NT2/D1 (cell line): ENCODE results near the gene LDLRAD4.
A peak's percentile ranks its signal among the peaks of the same experiment; 100 is the strongest.

Source experiments
- DNase-seq: peaks from one replicate; pipeline ENCODE4 v3.0.0-alpha.2; 2011; ENCODE audit warnings: low read depth, low spot score
- H3K27me3 ChIP-seq: 2 replicates; pipeline ENCODE4 v1.6.0; 2011; ENCODE audit warnings: mild to moderate bottlenecking; ENCODE audit not compliant: insufficient read length, insufficient read depth
- H3K36me3 ChIP-seq: 2 replicates; pipeline ENCODE4 v1.6.1; 2011; ENCODE audit warnings: mild to moderate bottlenecking, low read length, mixed read lengths; ENCODE audit not compliant: insufficient read depth, insufficient read length
- H3K4me1 ChIP-seq: 2 replicates; pipeline ENCODE4 v1.5.1; 2011; ENCODE audit not compliant: insufficient read depth, insufficient read length
- H3K4me3 ChIP-seq: 2 replicates; pipeline ENCODE4 v1.5.1; 2011; ENCODE audit warnings: low read depth; ENCODE audit not compliant: insufficient read length
- H3K9ac ChIP-seq: 2 replicates; pipeline ENCODE4 v1.6.0; 2011; ENCODE audit warnings: low read depth; ENCODE audit not compliant: insufficient read length
- H3K9me3 ChIP-seq: 2 replicates; pipeline ENCODE4 v1.5.1; 2011; ENCODE audit warnings: mild to moderate bottlenecking, low read length; ENCODE audit not compliant: insufficient read depth
- SUZ12 ChIP-seq: IDR thresholded peaks from 2 replicates; pipeline ENCODE4 v1.6.1; 2011; ENCODE audit not compliant: insufficient read length, insufficient read depth; ENCODE audit errors: extremely low read depth
- YY1 ChIP-seq: IDR thresholded peaks from 2 replicates; pipeline ENCODE4 v1.6.1; 2011; ENCODE audit not compliant: insufficient read length, insufficient read depth
- ZNF274 ChIP-seq: IDR thresholded peaks from 2 replicates; pipeline ENCODE4 v1.6.1; 2011; ENCODE audit warnings: mild to moderate bottlenecking, low read depth, low read length

The LDLRAD4 gene

GRCh38 chr18:13276530-13277520 is 58.3 kb downstream of the LDLRAD4 start:
- TF ChIP-seq SUZ12 (no peak), ZNF274 (no peak)

GRCh38 chr18:13278062-13278630 is 59.6 kb downstream of the LDLRAD4 start:
- no peak for DNase-seq
- peaks cover 9% of the 10 kb centered on the region; the same call in 1 of the 2 replicates for H3K9me3 ChIP-seq
- H3K36me3 ChIP-seq = no peaks in the 10 kb centered on the region
- H3K27me3 ChIP-seq = no peaks in the 10 kb centered on the region
- H3K4me3 ChIP-seq = no peak overlapping the region
- peaks cover 3% of the 10 kb centered on the region for H3K4me1 ChIP-seq
- H3K9ac ChIP-seq = no peak overlapping the region
- TF ChIP-seq SUZ12 (no peak), ZNF274 (no peak), YY1 (no peak)

More at GRCh38 chr18:13276530-13277520, 58.3 kb downstream of the LDLRAD4 start:
- DNase-seq = no peak
- Histone ChIP-seq H3K9ac (no peak overlapping the region), H3K27me3 (no peaks in the 10 kb centered on the region), H3K4me3 (no peak overlapping the region), H3K4me1 (peaks cover 3% of the 10 kb centered on the region), H3K9me3 (no peaks in the 10 kb centered on the region), H3K36me3 (no peaks in the 10 kb centered on the region)

DNA sequence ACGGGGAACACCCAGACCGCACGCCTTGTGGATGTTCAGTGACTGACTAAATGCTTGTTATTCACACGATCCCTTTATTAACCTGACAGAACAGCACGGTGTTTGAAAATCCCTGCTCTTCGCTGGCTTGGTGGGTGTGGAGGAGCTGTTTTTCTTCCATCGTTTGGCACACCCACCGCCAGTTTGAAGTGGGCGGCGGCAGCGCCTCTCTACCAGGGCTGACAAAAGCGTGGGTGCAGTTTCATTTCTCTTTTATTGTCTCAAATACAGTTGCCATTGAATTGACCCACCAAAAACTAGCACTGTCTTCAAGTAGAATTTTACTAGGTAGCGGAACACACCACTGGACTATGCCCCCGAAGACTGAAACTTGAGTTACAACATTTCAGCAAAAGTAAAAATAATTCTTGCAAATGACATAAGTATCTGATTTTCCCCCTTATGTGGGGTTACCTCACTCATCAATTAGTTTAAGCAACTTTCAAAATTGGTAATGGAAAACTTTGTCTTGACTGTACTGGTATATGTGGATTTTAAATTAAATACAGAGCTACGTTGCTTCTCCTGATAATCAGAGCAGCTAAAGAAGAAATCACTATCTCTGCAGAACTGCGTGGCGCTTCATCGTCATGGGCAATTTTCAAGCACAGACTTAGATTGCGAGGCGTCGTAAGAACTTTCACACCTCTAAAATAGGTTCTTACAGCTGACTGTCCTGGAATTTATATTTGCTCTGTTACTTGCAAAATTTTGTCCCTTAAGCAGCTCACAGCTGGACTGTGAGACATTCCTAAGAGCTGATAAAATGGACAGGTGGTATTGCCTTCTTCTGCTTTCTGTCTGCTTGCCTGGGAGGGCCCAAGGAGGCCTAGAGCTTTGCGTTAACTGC is 60.9 kb downstream of the LDLRAD4 start:
- H3K36me3 ChIP-seq = no peaks in the 10 kb centered on the region
- no peak overlapping the region for H3K9ac ChIP-seq
- TF ChIP-seq SUZ12 (no peak), YY1 (no peak), ZNF274 (no peak)
- H3K27me3 ChIP-seq = no peaks in the 10 kb centered on the region
- H3K9me3 ChIP-seq = peaks cover 9% of the 10 kb centered on the region; the same call in 1 of the 2 replicates
- no peak overlapping the region for H3K4me3 ChIP-seq
- H3K4me1 ChIP-seq = no peaks in the 10 kb centered on the region
- DNase-seq = no peak

DNA sequence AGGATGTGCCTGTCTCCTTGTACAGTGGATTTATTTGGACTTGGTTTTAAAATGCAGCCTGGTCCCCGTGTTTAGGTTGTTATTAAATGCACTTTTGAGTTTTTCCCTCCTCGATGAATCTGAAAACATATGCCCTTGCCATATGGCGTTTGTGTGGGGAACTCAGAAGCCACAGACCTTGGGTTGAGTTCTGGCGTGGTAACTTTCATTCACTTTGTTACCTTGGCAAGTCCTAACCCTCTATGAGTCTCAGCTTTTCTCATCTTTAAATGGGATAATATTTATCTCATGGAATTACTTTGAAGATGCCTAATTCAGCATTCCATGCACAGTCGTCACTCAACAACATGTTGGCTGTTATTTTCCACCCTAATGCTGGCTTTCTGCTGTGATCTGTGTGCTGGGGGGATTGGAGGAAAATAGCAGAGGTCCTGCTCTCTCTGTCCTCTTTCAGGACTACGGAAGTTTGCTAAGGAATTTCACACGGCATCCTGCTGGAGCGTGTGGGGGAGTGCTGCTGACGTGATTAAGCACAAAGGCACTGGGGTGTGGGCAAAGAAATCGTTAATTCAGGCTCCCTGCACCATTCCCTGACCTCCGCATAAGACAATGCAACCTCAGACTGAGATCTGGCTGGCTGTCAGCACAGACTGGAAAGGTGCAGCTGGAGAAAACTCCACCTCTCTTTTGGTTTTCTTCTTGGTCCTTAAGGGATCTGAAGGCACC is 61.7 kb downstream of the LDLRAD4 start:
- DNase-seq = peak; percentile 44
- no peaks in the 10 kb centered on the region for H3K27me3 ChIP-seq
- peaks cover 9% of the 10 kb centered on the region; the same call in 1 of the 2 replicates for H3K9me3 ChIP-seq
- no peaks in the 10 kb centered on the region for H3K4me1 ChIP-seq
- TF ChIP-seq SUZ12 = no peak
- no peak for TF ChIP-seq YY1
- H3K9ac ChIP-seq = no peak overlapping the region
- H3K4me3 ChIP-seq = no peak overlapping the region
- no peaks in the 10 kb centered on the region for H3K36me3 ChIP-seq

GRCh38 chr18:13281406-13281805 is 62.8 kb downstream of the LDLRAD4 start:
- H3K4me3 ChIP-seq = no peak overlapping the region
- H3K9me3 ChIP-seq = peaks cover 9% of the 10 kb centered on the region; the same call in 1 of the 2 replicates
- no peaks in the 10 kb centered on the region for H3K36me3 ChIP-seq
- no peak overlapping the region for H3K9ac ChIP-seq
- H3K27me3 ChIP-seq = no peaks in the 10 kb centered on the region
- TF ChIP-seq ZNF274 (no peak), SUZ12 (no peak), YY1 (no peak)
- H3K4me1 ChIP-seq = no peaks in the 10 kb centered on the region
- DNase-seq = no peak

- Histone ChIP-seq H3K9ac (no peak overlapping the region), H3K27me3 (no peaks in the 10 kb centered on the region), H3K36me3 (no peaks in the 10 kb centered on the region), H3K4me3 (no peak overlapping the region), H3K4me1 (no peaks in the 10 kb centered on the region), H3K9me3 (peaks cover 9% of the 10 kb centered on the region; the same call in 1 of the 2 replicates)
- TF ChIP-seq SUZ12 (no peak), YY1 (no peak), ZNF274 (no peak)
- DNase-seq = no peak
These were observed 65.2 kb downstream of the LDLRAD4 start for GRCh38 chr18:13283746-13284145.
